Loucy (cell line): ENCODE results near the gene PLCL2.

ENCODE experiments used
- EZH2phosphoT487 ChIP-seq: fragments of 200-600 bp; IDR thresholded peaks from 2 replicates; pipeline ENCODE4 v1.6.1; 2018; ENCODE audit warnings: antibody characterized with exemption, mild to moderate bottlenecking, moderate library complexity, borderline replicate concordance
- TF ChIP-seq, protein P1 (sequence below): fragments of 200-600 bp; sonication (generic); conservative IDR thresholded peaks from 2 replicates; pipeline ENCODE4 v1.5.1; 2014; ENCODE audit warnings: mild to moderate bottlenecking, antibody characterized with exemption, low read length

- TF ChIP-seq, protein P1, sequence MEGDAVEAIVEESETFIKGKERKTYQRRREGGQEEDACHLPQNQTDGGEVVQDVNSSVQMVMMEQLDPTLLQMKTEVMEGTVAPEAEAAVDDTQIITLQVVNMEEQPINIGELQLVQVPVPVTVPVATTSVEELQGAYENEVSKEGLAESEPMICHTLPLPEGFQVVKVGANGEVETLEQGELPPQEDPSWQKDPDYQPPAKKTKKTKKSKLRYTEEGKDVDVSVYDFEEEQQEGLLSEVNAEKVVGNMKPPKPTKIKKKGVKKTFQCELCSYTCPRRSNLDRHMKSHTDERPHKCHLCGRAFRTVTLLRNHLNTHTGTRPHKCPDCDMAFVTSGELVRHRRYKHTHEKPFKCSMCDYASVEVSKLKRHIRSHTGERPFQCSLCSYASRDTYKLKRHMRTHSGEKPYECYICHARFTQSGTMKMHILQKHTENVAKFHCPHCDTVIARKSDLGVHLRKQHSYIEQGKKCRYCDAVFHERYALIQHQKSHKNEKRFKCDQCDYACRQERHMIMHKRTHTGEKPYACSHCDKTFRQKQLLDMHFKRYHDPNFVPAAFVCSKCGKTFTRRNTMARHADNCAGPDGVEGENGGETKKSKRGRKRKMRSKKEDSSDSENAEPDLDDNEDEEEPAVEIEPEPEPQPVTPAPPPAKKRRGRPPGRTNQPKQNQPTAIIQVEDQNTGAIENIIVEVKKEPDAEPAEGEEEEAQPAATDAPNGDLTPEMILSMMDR = no peak
- no peak for TF ChIP-seq EZH2phosphoT487
Observed at GRCh38 chr3:16944356-16944755, 59.6 kb downstream of the PLCL2 start.
